GM12874 (cell line): ENCODE data around the gene ABHD6.

Experiments
- CTCF ChIP-seq: IDR thresholded peaks from 2 replicates; pipeline ENCODE4 v1.5.1; 2011; ENCODE audit warnings: low read depth, mild to moderate bottlenecking, control low read depth, low read length, moderate library complexity; ENCODE audit not compliant: insufficient read depth

ABHD6 gene

GRCh38 chr3:58292866-58293265 is 55.3 kb downstream of the ABHD6 start:
- no peak for TF ChIP-seq CTCF

GRCh38 chr3:58293516-58293915 is 55.9 kb downstream of the ABHD6 start:
- TF ChIP-seq CTCF = no peak

- TF ChIP-seq CTCF = no peak
Observed at GRCh38 chr3:58296269-58296668, 58.7 kb downstream of the ABHD6 start.

- TF ChIP-seq CTCF = no peak
Observed at GRCh38 chr3:58296843-58297242, 59.3 kb downstream of the ABHD6 start.

- no peak for TF ChIP-seq CTCF
Observed at GRCh38 chr3:58298190-58298589, 60.6 kb downstream of the ABHD6 start.

- TF ChIP-seq CTCF = no peak
Observed at GRCh38 chr3:58299075-58299474, 61.5 kb downstream of the ABHD6 start.

GRCh38 chr3:58299839-58300516 is 62.4 kb downstream of the ABHD6 start:
- TF ChIP-seq CTCF = peak; percentile 42
